Measurements from ENCODE around the gene CMTM4. TPM values are rescaled to one million over a fixed set of nuclear protein-coding genes. Genes with fewer than 3 reads are reported as not detected.

CMTM4 gene
- 21.4 to 37.1 TPM (median 32.7 TPM) in 5 replicates for total RNA-seq (2022; extraction: Qiagen RNA extraction; ENCODE audit: low read depth)

GRCh38 chr16:66696669-66697630, at the start of gene CMTM4:
TSS of gene CMTM4 (minus strand) at chr16:66696743. CDS start at chr16:66696525, 218 bp downstream.

GRCh38 chr16:66604376-66605176, 92.0 kb downstream of the CMTM4 start, which contains the start of gene CMTM3:
TSS of gene CMTM3 (plus strand) at chr16:66604704. CDS start at chr16:66604806, 102 bp downstream.

GRCh38 chr16:66578651-66579531, 117.7 kb downstream of the CMTM4 start, which contains the start of gene CMTM2:
TSS of gene CMTM2 (plus strand) at chr16:66579463. CDS start at chr16:66579608, 145 bp downstream.

GRCh38 chr16:66566051-66566901, 130.3 kb downstream of the CMTM4 start, which contains the start of gene CMTM1:
TSS of gene CMTM1 (plus strand) at chr16:66566439. CDS start at chr16:66566514, 75 bp downstream.

Other genes with a start within 250 kb of the CMTM4 start
- 17.5 to 22.4 TPM (median 19.9 TPM) in 5 replicates for gene TK2, start 146.6 kb downstream of the CMTM4 start, total RNA-seq (2022; extraction: Qiagen RNA extraction; ENCODE audit: low read depth)
- gene CKLF, start 144.2 kb downstream of the CMTM4 start, total RNA-seq (2022; extraction: Qiagen RNA extraction; ENCODE audit: low read depth), result 62.4 to 70.5 TPM (median 66.4 TPM) in 5 replicates
- gene CMTM1, start 130.3 kb downstream of the CMTM4 start, total RNA-seq (2022; extraction: Qiagen RNA extraction; ENCODE audit: low read depth), result 0.88 to 1.5 TPM (median 1.3 TPM) in 5 replicates
- not detected in 5 replicates for gene CMTM2, start 117.3 kb downstream of the CMTM4 start, total RNA-seq (2022; extraction: Qiagen RNA extraction; ENCODE audit: low read depth)
- 95.2 to 106 TPM (median 102 TPM) in 5 replicates for gene CMTM3, start 92.0 kb downstream of the CMTM4 start, total RNA-seq (2022; extraction: Qiagen RNA extraction; ENCODE audit: low read depth)
- gene DYNC1LI2, start 54.9 kb upstream of the CMTM4 start, total RNA-seq (2022; extraction: Qiagen RNA extraction; ENCODE audit: low read depth), result 36.7 to 58.9 TPM (median 55.7 TPM) in 5 replicates
- gene TERB1, start 104.8 kb upstream of the CMTM4 start, total RNA-seq (2022; extraction: Qiagen RNA extraction; ENCODE audit: low read depth), result not detected in 5 replicates
- 55.9 to 74.8 TPM (median 66.5 TPM) in 5 replicates for gene NAE1, start 134.2 kb upstream of the CMTM4 start, total RNA-seq (2022; extraction: Qiagen RNA extraction; ENCODE audit: low read depth)
- not detected in 5 replicates for gene CA7, start 147.7 kb upstream of the CMTM4 start, total RNA-seq (2022; extraction: Qiagen RNA extraction; ENCODE audit: low read depth)
- 5.2 to 7.4 TPM (median 6.2 TPM) in 5 replicates for gene PDP2, start 183.8 kb upstream of the CMTM4 start, total RNA-seq (2022; extraction: Qiagen RNA extraction; ENCODE audit: low read depth)
- gene CDH16, start 222.1 kb upstream of the CMTM4 start, total RNA-seq (2022; extraction: Qiagen RNA extraction; ENCODE audit: low read depth), result 2.2 to 2.6 TPM (median 2.6 TPM) in 5 replicates
- 19.1 to 31.3 TPM (median 25.8 TPM) in 5 replicates for gene RRAD, start 228.8 kb upstream of the CMTM4 start, total RNA-seq (2022; extraction: Qiagen RNA extraction; ENCODE audit: low read depth)
- 157 to 187 TPM (median 178 TPM) in 5 replicates for gene CIAO2B, start 237.7 kb upstream of the CMTM4 start, total RNA-seq (2022; extraction: Qiagen RNA extraction; ENCODE audit: low read depth)
- 26.9 to 35.6 TPM (median 31.3 TPM) in 5 replicates for gene CES2, start 238.8 kb upstream of the CMTM4 start, total RNA-seq (2022; extraction: Qiagen RNA extraction; ENCODE audit: low read depth)

All from A549 treated with GW870086 at 1 μM for 4 hours (cell line).